ENCODE data around the gene KCNAB1.

Gene KCNAB1

GRCh38 chr3:156417559-156418132 lies 297.3 kb downstream of the KCNAB1 start:
- TF ChIP-seq CTCF (IDR thresholded peaks at IDR 0.05; ENCODE audit: low read length, missing control alignments) = no peak
- no peak overlapping the region for H3K4me3 ChIP-seq (replicated peaks; ENCODE audit: low read depth, low read length)
- no peak for DNase-seq (ENCODE audit: low read depth)

- no peak for TF ChIP-seq CTCF (IDR thresholded peaks at IDR 0.05; ENCODE audit: low read length, missing control alignments)
- no peak overlapping the region for H3K4me3 ChIP-seq (replicated peaks; ENCODE audit: low read depth, low read length)
- DNase-seq (ENCODE audit: low read depth) = no peak
Measured at GRCh38 chr3:156418428-156418827, 298.1 kb downstream of the KCNAB1 start.

- no peak for DNase-seq (ENCODE audit: low read depth)
- TF ChIP-seq CTCF (IDR thresholded peaks at IDR 0.05; ENCODE audit: low read length, missing control alignments) = no peak
- H3K4me3 ChIP-seq (replicated peaks; ENCODE audit: low read depth, low read length) = no peak overlapping the region
Measured at GRCh38 chr3:156421534-156421933, 301.2 kb downstream of the KCNAB1 start.

- TF ChIP-seq CTCF (IDR thresholded peaks at IDR 0.05; ENCODE audit: low read length, missing control alignments) = no peak
- no peak for DNase-seq (ENCODE audit: low read depth)
- H3K4me3 ChIP-seq (replicated peaks; ENCODE audit: low read depth, low read length) = no peak overlapping the region
Measured at GRCh38 chr3:156424758-156425157, 304.4 kb downstream of the KCNAB1 start.

- TF ChIP-seq CTCF (IDR thresholded peaks at IDR 0.05; ENCODE audit: low read length, missing control alignments) = no peak
- DNase-seq (ENCODE audit: low read depth) = no peak
- H3K4me3 ChIP-seq (replicated peaks; ENCODE audit: low read depth, low read length) = no peak overlapping the region
Measured at GRCh38 chr3:156425651-156426050, 305.3 kb downstream of the KCNAB1 start.

- no peak for TF ChIP-seq CTCF (IDR thresholded peaks at IDR 0.05; ENCODE audit: low read length, missing control alignments)
- no peak overlapping the region for H3K4me3 ChIP-seq (replicated peaks; ENCODE audit: low read depth, low read length)
- no peak for DNase-seq (ENCODE audit: low read depth)
Measured at GRCh38 chr3:156429125-156429524, 308.7 kb downstream of the KCNAB1 start.
